NOMO-1 (cell line): ENCODE results near the gene TAF4B.
"Not testable (repeated sequence)": the region's sequence is repeated elsewhere in the genome, so short reads cannot be mapped to it uniquely, and the experiment has no call there.

Experiments
- DNase-seq, 2 experiments: peaks; one replicate each; lab custom pipeline; 2025; ENCODE audit not compliant: unreplicated experiment in 2 of 2; lab: John Stamatoyannopoulos, UW

TAF4B gene

GRCh38 chr18:26370037-26370436 lies 143.8 kb downstream of the TAF4B start:
- no peak for DNase-seq

DNA sequence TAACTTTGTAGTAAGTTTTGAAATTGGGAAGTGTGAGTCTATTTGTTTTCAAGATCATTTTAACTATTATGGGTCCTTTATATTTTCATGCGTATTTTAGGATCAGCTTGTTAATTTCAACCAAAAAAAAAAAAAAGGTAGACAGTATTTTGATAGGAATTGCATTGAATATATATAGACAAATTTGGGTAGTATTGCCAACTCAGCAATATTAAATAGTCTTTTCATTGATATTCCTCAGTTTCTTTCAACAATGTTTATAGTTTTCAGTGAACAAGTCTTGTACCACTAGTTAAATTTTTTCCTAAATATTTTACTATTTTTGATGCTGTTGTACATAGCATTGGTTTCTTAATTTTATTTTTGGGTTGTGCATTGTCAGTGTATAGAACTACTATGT lies 149.9 kb downstream of the TAF4B start:
- DNase-seq: no peak

DNA sequence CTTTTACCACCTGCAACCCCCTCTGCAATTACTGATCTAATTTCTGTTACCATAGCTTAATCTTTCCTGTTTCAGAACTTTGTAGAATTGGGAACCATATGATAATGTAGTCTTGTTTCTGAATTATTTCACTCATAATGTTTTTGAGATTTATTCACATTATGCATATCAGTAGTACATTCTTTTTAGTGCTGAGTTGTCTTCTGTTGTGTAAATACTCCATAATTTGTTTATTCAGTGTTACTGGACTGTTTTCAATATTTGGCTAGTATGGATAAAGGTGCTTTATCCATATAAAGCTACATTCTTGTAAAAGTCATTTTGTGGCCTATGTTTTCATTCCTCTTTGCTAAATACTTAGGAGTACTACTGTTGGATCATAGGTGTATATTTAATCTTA lies 152.5 kb downstream of the TAF4B start:
- DNase-seq: no peak

- DNase-seq: not testable (repeated sequence)
These were observed 155.3 kb downstream of the TAF4B start for GRCh38 chr18:26381555-26381954.

DNA sequence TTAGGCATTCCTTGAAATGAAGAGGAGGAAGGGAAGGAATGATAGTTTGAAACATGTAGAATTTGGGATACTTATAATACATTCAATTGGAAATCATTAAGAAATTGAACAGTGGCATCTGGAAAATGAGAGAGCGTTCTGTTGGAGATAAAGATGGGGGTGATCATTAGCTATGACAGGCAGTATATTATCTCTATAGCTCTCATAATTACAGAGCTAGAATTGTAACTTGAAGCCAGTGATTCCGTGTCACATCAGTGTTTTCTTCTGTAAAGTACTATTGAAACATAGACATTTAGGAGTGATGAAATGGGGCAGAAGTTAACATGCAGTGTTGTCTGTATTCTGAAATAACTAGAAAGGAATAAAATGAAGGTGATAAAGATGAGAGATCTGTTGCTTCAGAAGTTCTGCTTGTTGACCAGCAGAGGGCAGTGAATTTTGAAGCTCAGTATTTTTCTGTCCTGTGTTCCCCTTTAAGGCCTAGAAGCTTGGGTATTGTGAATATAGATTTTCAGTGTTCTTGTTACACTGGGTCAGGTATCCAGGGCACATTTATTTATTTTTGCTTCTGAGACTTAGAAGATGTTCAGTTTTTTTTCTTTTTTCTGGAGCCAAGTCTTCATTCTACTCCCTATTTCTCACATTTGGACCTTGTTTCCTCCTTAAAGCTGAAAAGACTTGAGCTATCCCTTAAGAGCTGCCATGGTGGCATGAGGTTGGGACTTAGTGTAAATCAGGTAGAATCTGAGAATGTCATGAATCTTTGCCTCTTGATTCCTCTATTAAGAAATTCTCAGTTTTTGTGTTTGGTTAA lies 157.4 kb downstream of the TAF4B start:
- peak; percentile 6 to 41 for DNase-seq

GRCh38 chr18:26386002-26386401 lies 159.8 kb downstream of the TAF4B start:
- no peak for DNase-seq

- DNase-seq: no peak
These were observed 160.2 kb downstream of the TAF4B start for GRCh38 chr18:26386441-26386840.

DNA sequence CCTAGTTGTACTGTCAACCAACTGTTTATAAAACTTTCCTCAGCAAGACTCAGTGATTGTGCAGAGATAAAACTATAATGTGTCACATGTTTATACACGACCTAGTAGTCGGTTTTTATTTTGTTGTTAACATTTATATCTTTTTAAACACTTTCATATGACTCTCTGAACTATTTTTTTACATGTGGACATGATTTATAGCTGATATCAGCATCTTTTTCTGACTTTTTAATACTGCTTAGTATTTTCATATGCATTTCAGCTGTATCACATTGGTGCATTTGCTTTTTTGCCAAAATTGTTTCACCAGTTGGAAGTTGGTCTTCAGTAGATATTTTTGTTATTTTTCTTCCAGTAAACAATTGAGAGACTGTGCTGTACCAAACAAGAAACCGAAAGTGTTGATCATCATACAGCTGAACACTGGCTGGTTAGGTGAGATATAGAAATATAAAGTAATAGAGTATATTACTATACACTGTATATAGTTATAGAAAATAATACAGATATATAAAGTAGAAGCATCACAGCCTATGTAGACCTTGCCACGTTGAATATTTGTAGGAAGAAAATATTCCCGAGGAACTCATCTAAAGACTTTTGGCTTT lies 167.9 kb downstream of the TAF4B start:
- DNase-seq: no peak

DNA sequence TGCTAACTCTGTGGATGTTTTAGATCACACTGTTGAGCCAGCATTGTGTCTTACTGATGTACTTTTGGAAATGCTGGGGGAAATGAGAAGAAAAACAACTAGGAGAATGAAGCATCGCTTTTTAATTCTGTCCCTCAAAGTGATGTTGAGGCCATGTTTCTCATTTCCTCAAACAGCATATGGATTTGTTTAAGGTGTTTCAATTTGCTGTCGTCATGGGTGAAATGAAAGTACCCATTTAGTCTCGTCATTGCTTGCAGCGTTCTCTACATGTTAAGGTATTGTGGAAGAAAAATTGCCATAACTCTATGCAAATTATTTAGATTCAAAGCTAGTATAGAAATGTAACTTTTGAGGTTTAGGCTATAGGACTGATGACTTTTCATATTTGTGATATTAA lies 170.8 kb downstream of the TAF4B start:
- DNase-seq: no peak

- no peak for DNase-seq
These were observed 177.2 kb downstream of the TAF4B start for GRCh38 chr18:26403491-26403890.

GRCh38 chr18:26405190-26405801 lies 179.1 kb downstream of the TAF4B start:
- no peak for DNase-seq

DNA sequence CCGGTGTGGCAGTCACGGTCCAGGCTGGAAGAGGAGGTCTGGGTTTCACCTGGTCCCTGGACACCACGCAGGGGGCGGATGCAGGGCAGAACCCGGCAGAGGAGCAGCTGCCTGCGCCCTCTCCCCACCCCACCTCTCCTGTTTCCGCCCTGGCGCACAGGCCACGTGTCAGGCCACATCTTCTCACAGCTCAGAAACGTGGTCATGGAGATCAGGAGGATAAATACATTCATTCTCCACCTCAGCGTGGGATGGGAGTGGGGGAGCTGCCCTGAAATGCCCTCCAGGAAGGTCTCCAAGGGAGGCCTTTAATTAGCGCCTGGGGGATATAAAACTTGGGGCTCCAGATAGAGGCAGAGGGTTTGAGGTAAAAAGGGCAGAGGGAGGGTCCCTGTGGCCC lies 180.1 kb downstream of the TAF4B start:
- DNase-seq: no peak

- no peak for DNase-seq
These were observed 180.7 kb downstream of the TAF4B start for GRCh38 chr18:26406854-26407517.

GRCh38 chr18:26407736-26408601 lies 181.7 kb downstream of the TAF4B start:
- no peak for DNase-seq

DNA sequence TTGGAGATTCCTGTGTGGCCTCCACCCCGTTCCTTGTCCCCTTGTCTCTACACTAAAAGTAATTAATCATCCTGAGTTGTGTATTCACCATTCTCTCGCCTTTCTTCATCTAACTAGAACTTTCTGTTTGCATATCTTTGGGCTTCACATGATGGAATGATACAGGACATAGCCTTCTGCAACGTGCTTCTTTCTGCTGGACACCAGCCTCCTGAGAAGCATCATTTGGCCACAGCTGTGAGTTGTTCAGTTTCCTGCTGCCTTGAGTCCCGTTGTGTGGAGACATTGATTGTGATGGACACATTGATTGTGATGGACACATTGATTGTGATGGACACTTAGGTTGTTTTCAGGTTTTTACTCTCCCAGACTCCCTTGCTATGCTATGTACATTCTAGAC lies 182.8 kb downstream of the TAF4B start:
- no peak for DNase-seq

- DNase-seq: no peak
These were observed 188.7 kb downstream of the TAF4B start for GRCh38 chr18:26414901-26415440.

DNA sequence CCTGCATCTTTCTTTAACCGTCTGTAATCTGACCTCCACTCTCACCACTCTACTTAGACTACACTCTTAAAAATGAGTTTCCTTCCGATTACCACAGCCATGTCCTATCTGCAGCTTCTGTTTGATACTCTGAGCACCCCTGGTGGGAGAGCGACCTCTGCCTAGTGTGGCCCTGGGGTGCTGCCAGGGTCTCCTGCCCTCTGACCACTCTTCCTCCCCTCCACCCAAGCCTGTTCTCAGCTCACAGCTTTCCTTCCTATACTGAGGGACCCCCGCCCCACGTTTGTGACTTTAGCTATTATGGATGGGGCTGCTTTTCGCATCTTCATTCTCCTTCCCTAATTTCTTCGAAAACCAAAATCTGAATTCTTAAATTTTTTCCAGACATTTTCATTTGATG lies 189.4 kb downstream of the TAF4B start:
- DNase-seq: no peak

- DNase-seq: no peak
These were observed 190.5 kb downstream of the TAF4B start for GRCh38 chr18:26416652-26417150.

- no peak for DNase-seq
These were observed 190.9 kb downstream of the TAF4B start for GRCh38 chr18:26417190-26417589.

DNA sequence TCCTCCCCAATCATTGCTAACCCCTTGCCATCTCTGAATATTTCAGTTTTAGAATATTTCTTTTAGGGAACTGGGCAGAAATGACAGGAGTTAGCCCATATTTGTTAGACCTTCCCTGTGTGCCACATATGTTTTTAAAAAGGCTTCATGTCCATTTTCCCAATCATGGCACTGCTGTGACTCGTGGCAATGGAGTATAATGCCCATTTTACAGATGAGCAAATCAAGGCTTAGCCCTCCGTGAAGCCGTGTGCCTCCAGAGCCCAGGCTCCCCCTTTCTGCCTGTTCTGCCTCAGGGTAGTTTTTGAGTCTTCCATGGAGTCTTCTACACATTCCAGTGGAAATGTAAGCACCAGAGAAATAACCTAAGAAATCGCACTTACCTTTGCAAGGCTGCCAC lies 192.0 kb downstream of the TAF4B start:
- no peak for DNase-seq
